Colonic mucosa (tissue), 4 donors: ENCODE data around the gene ATPAF1. TPM values are rescaled to one million over a fixed set of nuclear protein-coding genes. Genes with fewer than 3 reads are reported as not detected.

Source experiments
- DNase-seq: peaks from one replicate; pipeline ENCODE4 v3.0.0-alpha.2; 2020
- H3K27ac ChIP-seq: fragments of 200-600 bp; one replicate; pipeline ENCODE4 v1.8.0; 2021
- H3K27me3 ChIP-seq: fragments of 200-600 bp; one replicate; pipeline ENCODE4 v1.8.0; 2021
- H3K36me3 ChIP-seq: fragments of 200-600 bp; one replicate; pipeline ENCODE4 v1.8.0; 2021
- H3K4me1 ChIP-seq: fragments of 200-600 bp; one replicate; pipeline ENCODE4 v1.8.0; 2021; ENCODE audit warnings: mild to moderate bottlenecking
- H3K4me3 ChIP-seq: fragments of 200-600 bp; one replicate; pipeline ENCODE4 v1.8.0; 2021
- H3K9ac ChIP-seq, 2 donors: one replicate each; pipeline ENCODE4 v1.7.0; 2013; ENCODE audit warnings: control low read depth in 2 of 2, low read depth in 2 of 2, low read length in 2 of 2
- H3K9me3 ChIP-seq: fragments of 200-600 bp; one replicate; pipeline ENCODE4 v1.8.0; 2021
- intact Hi-C: fragments of 100-400 bp; cut with DNase I; formaldehyde crosslinking; loops from one replicate; pipeline ENCODE4 v1.14.1; 2022
- total RNA-seq, 2 donors: library from RNA; stranded (reverse); fragmentation: NEBNext Ultra II Directional in 1 of 2; extraction: Animal tissue kit (Norgen Biotek cat#: 25700) in 1 of 2; gene quantifications; one replicate each; pipeline ENCODE4 v1.2.1, GENCODE V29; 2021
- TF ChIP-seq, protein P1 (sequence below): fragments of 200-600 bp; IDR thresholded peaks from one replicate; pipeline ENCODE4 v1.8.0; 2022; ENCODE audit warnings: antibody characterized with exemption, mild to moderate bottlenecking
- donor health status: healthy.
- donor health status: DM: no; HTN: no; CAD: no.
- donor health status: DM: no; HTN: no; CAD: no.

Gene ATPAF1
- total RNA-seq, 2 donors from 2014 or later = 55.8 to 66.1 TPM

DNA sequence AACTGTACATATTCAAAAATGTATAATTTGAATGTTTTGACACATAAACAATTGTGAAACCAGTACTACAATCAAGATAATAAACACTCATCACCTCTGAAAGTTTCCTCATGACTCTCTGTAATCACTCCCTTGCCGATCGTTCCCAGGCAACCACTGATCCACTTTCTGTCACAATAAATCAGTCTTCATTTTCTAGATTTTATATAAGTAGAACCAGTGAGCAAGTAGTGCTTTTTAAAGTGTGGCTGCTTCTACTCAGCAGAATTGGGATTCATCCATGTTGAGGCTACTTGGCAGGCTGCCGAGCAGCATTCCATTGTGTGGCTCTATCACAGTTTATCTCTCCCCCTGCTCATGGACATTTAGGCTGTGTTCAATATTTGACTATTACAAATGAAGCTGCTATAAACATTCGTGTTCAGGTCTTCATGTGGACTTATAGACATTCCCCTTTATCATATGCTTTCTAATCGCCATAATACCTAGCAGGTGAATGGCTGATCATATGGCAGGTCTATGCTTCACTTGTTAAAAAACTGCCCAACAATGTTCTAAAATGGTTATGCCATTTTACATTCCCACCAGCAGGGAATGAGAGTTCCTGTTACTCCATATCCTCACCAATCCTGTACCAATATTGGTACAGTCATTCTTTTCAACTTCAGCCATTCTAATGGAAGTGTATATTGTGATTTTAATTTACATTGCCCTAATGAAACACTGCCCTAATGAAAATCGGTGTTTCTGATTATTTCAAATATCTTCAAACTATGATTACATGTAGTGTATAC lies 24.0 kb upstream of the ATPAF1 start:
- DNase-seq = no peak
- Histone ChIP-seq H3K4me3 (no peak overlapping the region), H3K9ac (no peak overlapping the region), H3K4me1 (peaks cover 6% of the 10 kb centered on the region), H3K27me3 (no peaks in the 10 kb centered on the region), H3K9me3 (no peaks in the 10 kb centered on the region), H3K36me3 (peaks cover 13% of the 10 kb centered on the region), H3K27ac (no peak overlapping the region)
- TF ChIP-seq, protein P1, sequence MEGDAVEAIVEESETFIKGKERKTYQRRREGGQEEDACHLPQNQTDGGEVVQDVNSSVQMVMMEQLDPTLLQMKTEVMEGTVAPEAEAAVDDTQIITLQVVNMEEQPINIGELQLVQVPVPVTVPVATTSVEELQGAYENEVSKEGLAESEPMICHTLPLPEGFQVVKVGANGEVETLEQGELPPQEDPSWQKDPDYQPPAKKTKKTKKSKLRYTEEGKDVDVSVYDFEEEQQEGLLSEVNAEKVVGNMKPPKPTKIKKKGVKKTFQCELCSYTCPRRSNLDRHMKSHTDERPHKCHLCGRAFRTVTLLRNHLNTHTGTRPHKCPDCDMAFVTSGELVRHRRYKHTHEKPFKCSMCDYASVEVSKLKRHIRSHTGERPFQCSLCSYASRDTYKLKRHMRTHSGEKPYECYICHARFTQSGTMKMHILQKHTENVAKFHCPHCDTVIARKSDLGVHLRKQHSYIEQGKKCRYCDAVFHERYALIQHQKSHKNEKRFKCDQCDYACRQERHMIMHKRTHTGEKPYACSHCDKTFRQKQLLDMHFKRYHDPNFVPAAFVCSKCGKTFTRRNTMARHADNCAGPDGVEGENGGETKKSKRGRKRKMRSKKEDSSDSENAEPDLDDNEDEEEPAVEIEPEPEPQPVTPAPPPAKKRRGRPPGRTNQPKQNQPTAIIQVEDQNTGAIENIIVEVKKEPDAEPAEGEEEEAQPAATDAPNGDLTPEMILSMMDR = no peak
- intact Hi-C loops = no loop called here

DNA sequence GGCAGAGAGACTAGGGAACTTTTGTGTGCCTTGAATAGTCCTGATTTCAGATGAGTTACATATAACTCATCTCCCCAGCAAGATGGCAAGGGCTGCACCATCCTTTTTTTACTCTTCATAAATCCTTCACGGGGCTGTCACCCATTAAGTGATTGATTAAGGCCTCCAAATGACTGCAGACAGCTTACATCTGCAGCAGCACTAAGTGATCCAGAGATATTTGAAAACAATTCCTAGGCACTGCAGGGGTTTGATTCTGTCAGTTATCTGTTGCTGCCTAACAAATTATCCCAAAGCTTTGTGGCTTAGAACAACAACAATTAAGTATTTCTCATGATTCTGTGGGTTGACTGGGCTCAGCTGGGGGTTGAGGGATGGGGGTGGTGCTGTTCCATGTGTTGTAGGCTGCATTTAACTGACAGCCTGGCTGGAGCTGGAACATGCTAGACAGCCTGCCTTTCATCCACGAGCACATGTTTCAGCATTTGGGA lies 22.8 kb upstream of the ATPAF1 start:
- no peaks in the 10 kb centered on the region for H3K27me3 ChIP-seq
- H3K36me3 ChIP-seq = peaks cover 13% of the 10 kb centered on the region
- no peaks in the 10 kb centered on the region for H3K9me3 ChIP-seq
- H3K4me1 ChIP-seq = peaks cover 10% of the 10 kb centered on the region
- H3K27ac ChIP-seq = no peak overlapping the region
- intact Hi-C loops = no loop called here
- DNase-seq = no peak
- H3K9ac ChIP-seq = no peak overlapping the region
- TF ChIP-seq, protein P1 = no peak
- no peak overlapping the region for H3K4me3 ChIP-seq

DNA sequence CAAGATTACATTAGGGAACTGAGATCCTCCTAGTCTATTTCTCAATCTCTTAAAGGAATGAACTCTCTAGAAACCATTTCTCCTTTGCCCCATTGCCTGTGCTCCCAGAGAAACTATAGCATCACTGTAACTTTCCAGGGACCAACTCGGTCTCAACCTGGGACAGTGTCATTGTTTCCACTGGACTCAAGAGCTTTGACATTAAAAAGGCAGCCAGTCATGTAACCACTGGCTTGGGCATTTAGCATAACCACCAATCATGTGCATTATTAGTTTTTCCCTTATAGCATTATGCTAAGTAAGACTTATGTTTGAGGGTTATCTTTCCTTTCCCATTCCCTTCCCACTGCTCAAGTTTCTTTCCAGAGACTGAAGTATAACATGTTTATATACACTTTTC lies 21.7 kb upstream of the ATPAF1 start:
- Histone ChIP-seq H3K9me3 (no peaks in the 10 kb centered on the region), H3K27ac (no peak overlapping the region), H3K27me3 (no peaks in the 10 kb centered on the region), H3K4me3 (no peak overlapping the region), H3K4me1 (peaks cover 10% of the 10 kb centered on the region), H3K9ac (no peak overlapping the region), H3K36me3 (peaks cover 13% of the 10 kb centered on the region)
- intact Hi-C loops = no loop called here
- TF ChIP-seq, protein P1 = no peak
- DNase-seq = no peak

DNA sequence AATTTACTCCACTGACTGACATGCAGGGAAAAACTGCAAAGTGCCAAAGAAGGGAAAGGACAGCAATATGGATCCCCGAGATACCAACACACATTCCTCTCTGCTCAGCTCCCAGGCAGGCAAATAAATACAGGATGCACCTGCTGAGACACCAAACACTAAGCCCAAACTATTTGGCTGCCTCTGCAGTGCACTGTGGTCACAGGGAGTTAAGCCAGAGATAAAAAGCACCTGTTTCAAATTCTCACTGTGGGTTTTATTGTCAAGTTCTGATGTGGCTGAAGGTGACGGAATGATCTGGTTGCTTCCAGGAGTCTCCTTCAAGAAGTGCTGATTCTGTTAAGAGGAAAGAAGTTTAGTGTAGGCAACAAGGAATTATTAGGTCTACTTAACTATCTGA lies 21.2 kb upstream of the ATPAF1 start:
- intact Hi-C loops = no loop called here
- Histone ChIP-seq H3K36me3 (peaks cover 13% of the 10 kb centered on the region), H3K4me1 (peaks cover 10% of the 10 kb centered on the region), H3K9ac (no peak overlapping the region), H3K27ac (no peak overlapping the region), H3K27me3 (no peaks in the 10 kb centered on the region), H3K9me3 (no peaks in the 10 kb centered on the region), H3K4me3 (no peak overlapping the region)
- TF ChIP-seq, protein P1 = no peak
- peak; percentile 27 for DNase-seq

DNA sequence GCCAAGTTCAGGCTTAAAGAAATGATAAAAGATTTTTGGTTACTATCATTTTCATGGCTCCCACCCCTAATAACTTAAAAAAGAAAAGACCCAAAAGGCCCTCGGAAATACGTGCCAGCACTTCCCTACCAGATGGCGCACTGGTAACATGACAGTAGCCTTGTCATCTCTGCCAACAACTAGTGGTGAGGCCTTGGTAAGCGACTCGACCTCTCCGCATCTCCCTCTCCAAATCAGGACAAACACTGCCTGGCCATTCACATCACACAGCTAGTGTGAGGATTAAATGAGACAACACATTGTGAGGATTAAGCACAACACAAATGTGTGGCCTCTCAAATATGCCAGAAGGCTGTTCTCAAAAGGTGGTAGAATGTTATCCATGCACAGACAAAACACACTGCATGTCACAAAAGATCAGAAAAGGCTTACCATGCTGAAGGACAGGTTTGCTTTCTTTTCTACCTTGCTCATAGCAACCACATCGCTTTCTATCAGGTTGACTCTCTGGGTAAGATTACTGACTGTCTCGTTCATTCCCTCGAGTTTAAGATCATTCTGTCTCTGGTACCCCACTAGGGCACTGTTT lies 19.9 kb upstream of the ATPAF1 start:
- no peaks in the 10 kb centered on the region for H3K27me3 ChIP-seq
- no peaks in the 10 kb centered on the region for H3K9me3 ChIP-seq
- H3K27ac ChIP-seq = peak overlapping the region; percentile 49
- TF ChIP-seq, protein P1 = no peak
- intact Hi-C loops = no loop called here
- H3K9ac ChIP-seq = peak overlapping the region in 1 of 2 donors; percentile 56
- peaks cover 24% of the 10 kb centered on the region for H3K36me3 ChIP-seq
- no peak overlapping the region for H3K4me3 ChIP-seq
- no peak for DNase-seq
- H3K4me1 ChIP-seq = peaks cover 10% of the 10 kb centered on the region
